Uterus (tissue), 2 donors: ENCODE measurements around the gene CAMK1D.

Source experiments
- CTCF ChIP-seq, 4 experiments: fragments of 200-600 bp in 2 of 4; fragments of 450-650 bp in 2 of 4; sonication (generic) in 2 of 4; IDR thresholded peaks; one replicate each; pipeline ENCODE4 v1.5.1; 2016 to 2019; ENCODE audit warnings: antibody characterized with exemption in 4 of 4, mild to moderate bottlenecking in 2 of 4, moderate library complexity in 1 of 4
- POLR2A ChIP-seq, 2 donors: fragments of 450-650 bp; IDR thresholded peaks; one replicate each; pipeline ENCODE4 v1.6.1; 2016; ENCODE audit warnings: antibody characterized with exemption in 2 of 2, mild to moderate bottlenecking in 1 of 2, moderate library complexity in 1 of 2

GRCh38 chr10:12838366-12838765, 489.0 kb downstream of the CAMK1D start:
- TF ChIP-seq CTCF (IDR thresholded peaks at IDR 0.05) (no peak), POLR2A (IDR thresholded peaks at IDR 0.05) (no peak)
